GM12878 (cell line): ENCODE results near the gene C1orf198. TPM values are rescaled to one million over a fixed set of nuclear protein-coding genes. Genes with fewer than 3 reads are reported as not detected.

Experiments
- ATAC-seq: fragments of 200-7000 bp; cut with Tn5 transposase; 3 replicates; pipeline ENCODE4 v1.9.1; 2020; ENCODE audit warnings: mild to moderate bottlenecking, moderate library complexity
- BruUV-seq: library from RNA; stranded (reverse); fragments of 400-500 nt; replicated peaks from 2 replicates; lab custom pipeline; 2021; lab: Mats Ljungman, UMichigan
- CTCF ChIA-PET: fragments of 300-600 bp; sonication (Branson Sonifier 250); formaldehyde crosslinking; extraction: SDS; loops from one replicate; lab custom pipeline; 2021; ENCODE audit warnings: inconsistent platforms; lab: Yijun Ruan, JAX
- POLR2A ChIA-PET: fragments of 350-600 bp; formaldehyde crosslinking; extraction: SDS; loops from one replicate; lab custom pipeline; 2021; ENCODE audit warnings: inconsistent platforms; lab: Charles Lee
- RAD21 ChIA-PET: fragments of 300-600 bp; sonication (Branson Sonifier 250); formaldehyde crosslinking; loops from one replicate; lab custom pipeline; 2023; ENCODE audit warnings: antibody characterized with exemption; ENCODE audit not compliant: unreplicated experiment; lab: Charles Lee
- SMC1A ChIA-PET: fragments of 300-600 bp; sonication (Branson Sonifier 250); formaldehyde crosslinking; loops from one replicate; lab custom pipeline; 2023; ENCODE audit not compliant: unreplicated experiment, uncharacterized antibody; lab: Charles Lee
- DNase-seq: peaks from one replicate; pipeline ENCODE4 v3.0.0-alpha.2; 2011; ENCODE audit warnings: low read depth, low spot score
- FAIRE-seq: peaks from 3 replicates; lab custom pipeline; 2011; peaks lifted over from hg19 to GRCh38; lab: Jason Lieb, UNC
- H2AFZ ChIP-seq: 2 replicates; pipeline ENCODE4 v1.6.0; 2011; ENCODE audit warnings: low read depth, low read length, control low read depth; ENCODE audit not compliant: control insufficient read depth
- H3K27ac ChIP-seq: 2 replicates; pipeline ENCODE4 v1.5.1; 2011; ENCODE audit warnings: control low read depth; ENCODE audit not compliant: control insufficient read depth, insufficient read depth
- H3K27me3 ChIP-seq, 2 experiments: replicated peaks in 1 of 2; 2 replicates each; pipeline versions ENCODE4 v1.6.0 to v1.6.1; 2011; ENCODE audit warnings: low read length in 1 of 2; ENCODE audit not compliant: control insufficient read depth in 2 of 2, insufficient read depth in 2 of 2
- H3K36me3 ChIP-seq, 2 experiments: 2 replicates each; pipeline ENCODE4 v1.5.1; 2011; ENCODE audit warnings: low read length in 1 of 2; ENCODE audit not compliant: control insufficient read depth in 2 of 2, insufficient read depth in 2 of 2
- H3K4me1 ChIP-seq: 2 replicates; pipeline ENCODE4 v1.6.1; 2011; ENCODE audit warnings: mild to moderate bottlenecking, low read length, moderate library complexity, mixed read lengths; ENCODE audit not compliant: control insufficient read depth, insufficient read depth
- H3K4me2 ChIP-seq: 2 replicates; pipeline ENCODE4 v1.6.0; 2011; ENCODE audit warnings: control low read depth; ENCODE audit not compliant: control insufficient read depth, insufficient read depth
- H3K4me3 ChIP-seq: fragments of 200-600 bp; sonication (generic); 2 replicates; pipeline ENCODE4 v1.5.1; 2016
- H3K79me2 ChIP-seq: 2 replicates; pipeline ENCODE4 v1.6.0; 2011; ENCODE audit warnings: low read length; ENCODE audit not compliant: control insufficient read depth, insufficient read depth
- H3K9ac ChIP-seq: 2 replicates; pipeline ENCODE4 v1.8.0; 2011; ENCODE audit warnings: low read length, control low read depth, mixed read lengths; ENCODE audit not compliant: control insufficient read depth, insufficient read depth
- H3K9me3 ChIP-seq: replicated peaks from 3 replicates; pipeline ENCODE4 v1.5.1; 2011; ENCODE audit warnings: mild to moderate bottlenecking, low read length; ENCODE audit not compliant: control insufficient read depth, insufficient read depth
- H4K20me1 ChIP-seq: 2 replicates; pipeline ENCODE4 v1.6.0; 2011; ENCODE audit not compliant: control insufficient read depth, insufficient read depth
- BCLAF1 ChIP-seq: fragments of 450-650 bp; IDR thresholded peaks from 2 replicates; pipeline ENCODE4 v1.6.1; 2017; ENCODE audit warnings: antibody characterized with exemption, mild to moderate bottlenecking, moderate library complexity
- E4F1 ChIP-seq: fragments of 450-650 bp; IDR thresholded peaks from 2 replicates; pipeline ENCODE4 v1.6.1; 2018; ENCODE audit warnings: borderline replicate concordance, mild to moderate bottlenecking; ENCODE audit not compliant: partially characterized antibody
- HSF1 ChIP-seq: fragments of 150-350 bp; IDR thresholded peaks from 2 replicates; pipeline ENCODE4 v1.6.1; 2014; ENCODE audit warnings: mild to moderate bottlenecking, low read depth, low read length
- MTA2 ChIP-seq: fragments of 450-650 bp; IDR thresholded peaks from 2 replicates; pipeline ENCODE4 v1.6.1; 2016; ENCODE audit warnings: low read depth, mild to moderate bottlenecking, moderate library complexity
- ZNF217 ChIP-seq: fragments of 450-650 bp; IDR thresholded peaks from 2 replicates; pipeline ENCODE4 v1.6.1; 2017; ENCODE audit warnings: antibody characterized with exemption, mild to moderate bottlenecking
- WGBS: methylation state at CpG from one replicate; pipeline ENCODE4 v1.1.6; 2016; ENCODE audit warnings: low lambda C conversion rate; ENCODE audit not compliant: insufficient replicate concordance, insufficient coverage; ENCODE audit errors: missing lambda C conversion rate; 5-methylcytosine and 5-hydroxymethylcytosine counted together
- in situ Hi-C: fragments of 300-500 bp; cut with MboI; formaldehyde crosslinking; loops from 9 replicates; pipeline ENCODE4 v1.14.3; 2018; ENCODE audit warnings: mixed read lengths
- intact Hi-C: fragments of 100-400 bp; cut with micrococcal nuclease; formaldehyde crosslinking; loops from one replicate; pipeline ENCODE4 v1.14.2; 2022; ENCODE audit not compliant: unreplicated experiment
- polyA plus RNA-seq, 11 experiments: library from polyadenylated mRNA; depleted of rRNA in 4 of 11; unstranded in 6 of 11; stranded (reverse) in 5 of 11; fragments of >200 nt; fragmentation: Nextera tagmentation in 4 of 11; fragmentation: Illumina TruSeq in 1 of 11; extraction: Ambion mirVana in 4 of 11; extraction: Trizol in 1 of 11; gene quantifications; 1 replicate in 1 of 11; 2 replicates in 10 of 11; pipeline versions ENCODE4 v1.2.1 to v1.2.3, GENCODE V29; 2011 to 2016; ENCODE audit warnings: inconsistent platforms in 2 of 11, missing spikeins in 2 of 11, low read depth in 1 of 11
- total RNA-seq, 4 experiments: library from RNA; depleted of rRNA in 3 of 4; stranded (reverse); fragments of >200 nt in 3 of 4; fragmentation: Illumina TruSeq in 1 of 4; extraction: Trizol in 1 of 4; gene quantifications; 2 replicates each; pipeline versions ENCODE4 v1.2.1 to v1.2.3, GENCODE V29; 2013 to 2021

The C1orf198 gene
- total and polyA plus RNA-seq, 10 of the 15 experiments (the other 5 are each of a cell fraction or from before 2014, with no cell fraction given), result 0.16 to 2.8 (median 1.1) TPM

- TF ChIP-seq E4F1, result no peak
- no peak for TF ChIP-seq ZNF217
- TF ChIP-seq HSF1, result no peak
These were observed 14.6 kb downstream of the C1orf198 start (continued) for GRCh38 chr1:230853731-230854130.

- no peak for FAIRE-seq
- ChIA-PET CTCF (no interaction called here), SMC1A (no interaction called here), POLR2A (no interaction called here), RAD21 (no interaction called here)
- H3K4me2 ChIP-seq, result no peak overlapping the region
- H4K20me1 ChIP-seq, result no peaks in the 10 kb centered on the region
- H3K9ac ChIP-seq, result no peak overlapping the region
- no peaks in the 10 kb centered on the region for H3K4me1 ChIP-seq
- no peaks in the 10 kb centered on the region for H3K36me3 ChIP-seq
- DNase-seq, result no peak
- 63% methylated on average over 8 of the region's 8 CpGs for WGBS
- no peaks in the 10 kb centered on the region for H3K9me3 ChIP-seq
- no peaks in the 10 kb centered on the region for H3K27me3 ChIP-seq
- no TSS peak for BruUV-seq
- no peak for ATAC-seq
- no peaks in the 10 kb centered on the region for H3K79me2 ChIP-seq
- no peak overlapping the region for H3K4me3 ChIP-seq
- H2AFZ ChIP-seq, result no peak overlapping the region
- TF ChIP-seq BCLAF1 (no peak), MTA2 (no peak)
- in situ Hi-C loops, result no loop called here
- H3K27ac ChIP-seq, result no peak overlapping the region
- intact Hi-C loops, result no loop called here
These were observed 15.4 kb downstream of the C1orf198 start for GRCh38 chr1:230852959-230853358.
